Stimulated activated CD4-positive, alpha-beta T cell treated with anti-CD3 and anti-CD28 coated beads, Interleukin-15, amount 100 ng/mL, for 1 hour (primary cell): ENCODE results near the gene SLX4IP.

Experiments used
- DNase-seq, 2 donors: peaks; one replicate each; pipeline ENCODE4 v3.0.0-alpha.2; 2020; ENCODE audit warnings: low read depth in 1 of 2, low spot score in 1 of 2

SLX4IP gene

GRCh38 chr20:10428008-10428407 lies 7.1 kb upstream of the SLX4IP start:
- DNase-seq, result no peak

GRCh38 chr20:10429443-10429981 lies 5.6 kb upstream of the SLX4IP start:
- no peak for DNase-seq

- no peak for DNase-seq
Observed at GRCh38 chr20:10430000-10430466, 5.1 kb upstream of the SLX4IP start.

- DNase-seq, result no peak
Observed at GRCh38 chr20:10430704-10431103, 4.4 kb upstream of the SLX4IP start.

- DNase-seq, result no peak
Observed at GRCh38 chr20:10432079-10432478, 3.0 kb upstream of the SLX4IP start.

- no peak for DNase-seq
Observed at GRCh38 chr20:10433014-10433622, 2.0 kb upstream of the SLX4IP start.

- DNase-seq, result peak; percentile 66 to 78
Observed at GRCh38 chr20:10433623-10434466, 1.3 kb upstream of the SLX4IP start, which contains the start of gene MKKS. Gene MKKS, minus strand, starts transcription at chr20:10434222. Its CDS starts 20,708 bp downstream, at chr20:10413514.

- DNase-seq, result peak; percentile 38 to 48
Observed at GRCh38 chr20:10434467-10434831, 656 bp upstream of the SLX4IP start.

- no peak for DNase-seq
Observed at GRCh38 chr20:10436053-10436699, 1.1 kb downstream of the SLX4IP start.

GRCh38 chr20:10438217-10438616 lies 3.1 kb downstream of the SLX4IP start:
- no peak for DNase-seq

- DNase-seq, result no peak
Observed at GRCh38 chr20:10443936-10444335, 8.8 kb downstream of the SLX4IP start.

GRCh38 chr20:10445758-10446157 lies 10.7 kb downstream of the SLX4IP start:
- DNase-seq, result no peak

GRCh38 chr20:10447028-10447427 lies 11.9 kb downstream of the SLX4IP start:
- DNase-seq, result no peak

GRCh38 chr20:10448270-10449156 lies 13.4 kb downstream of the SLX4IP start:
- no peak for DNase-seq

GRCh38 chr20:10449270-10449669 lies 14.2 kb downstream of the SLX4IP start:
- no peak for DNase-seq

- DNase-seq, result no peak
Observed at GRCh38 chr20:10453241-10453640, 18.1 kb downstream of the SLX4IP start.

GRCh38 chr20:10454151-10454750 lies 19.1 kb downstream of the SLX4IP start:
- no peak for DNase-seq

- DNase-seq, result no peak
Observed at GRCh38 chr20:10461495-10461894, 26.4 kb downstream of the SLX4IP start.

- DNase-seq, result no peak
Observed at GRCh38 chr20:10462516-10462915, 27.4 kb downstream of the SLX4IP start.

- no peak for DNase-seq
Observed at GRCh38 chr20:10463622-10464021, 28.5 kb downstream of the SLX4IP start.
